H1 (cell line): Measurements from ENCODE around the gene SGMS1. TPM values are rescaled to one million over a fixed set of nuclear protein-coding genes. Genes with fewer than 3 reads are reported as not detected.

Experiments used
- FOSL1 ChIP-seq: IDR thresholded peaks from 2 replicates; pipeline ENCODE4 v1.6.1; 2011; ENCODE audit warnings: mild to moderate bottlenecking, low read depth, low read length, moderate library complexity; ENCODE audit not compliant: insufficient read depth
- GTF2F1 ChIP-seq: IDR thresholded peaks from 2 replicates; pipeline ENCODE4 v1.6.1; 2012; ENCODE audit warnings: low read depth, low read length, improper control_type of control experiment, borderline replicate concordance
- POLR2AphosphoS5 ChIP-seq: IDR thresholded peaks from 2 replicates; pipeline ENCODE4 v1.6.1; 2011; ENCODE audit warnings: low read depth, low read length
- RXRA ChIP-seq: IDR thresholded peaks from 2 replicates; pipeline ENCODE4 v1.6.1; 2011; ENCODE audit warnings: low read depth, mild to moderate bottlenecking, low read length, moderate library complexity; ENCODE audit not compliant: insufficient read depth
- SAP30 ChIP-seq: fragments of 300-600 bp; sonication (generic); IDR thresholded peaks from 2 replicates; pipeline ENCODE4 v1.7.1; 2012; ENCODE audit warnings: low read length, moderate library complexity, mild to moderate bottlenecking, inconsistent platforms; ENCODE audit not compliant: insufficient read depth, insufficient replicate concordance
- SP2 ChIP-seq: IDR thresholded peaks from 2 replicates; pipeline ENCODE4 v1.6.1; 2012; ENCODE audit warnings: mild to moderate bottlenecking, low read length, inconsistent platforms
- polyA plus RNA-seq, 7 experiments: library from polyadenylated mRNA; depleted of rRNA in 3 of 7; stranded (reverse) in 5 of 7; unstranded in 2 of 7; fragments of >200 nt in 5 of 7; fragments of 200-250 nt in 2 of 7; gene quantifications; 1 replicate in 5 of 7; 2 replicates in 1 of 7; 4 replicates in 1 of 7; pipeline versions ENCODE4 v1.2.1 to v1.2.3, GENCODE V29; 2011 to 2013; ENCODE audit warnings: missing spikeins in 2 of 7, mixed read lengths in 2 of 7
- total RNA-seq: library from RNA; stranded (reverse); fragmentation: NEBNext Ultra II Directional; extraction: Animal tissue kit (Norgen Biotek cat#: 25700); gene quantifications from 2 replicates; pipeline ENCODE4 v1.2.1, GENCODE V29; 2021

SGMS1 gene
- total and polyA plus RNA-seq, 2 of the 8 experiments (the other 6 are each of a cell fraction or from before 2014, with no cell fraction given), result 6.0 to 15.6 TPM

DNA sequence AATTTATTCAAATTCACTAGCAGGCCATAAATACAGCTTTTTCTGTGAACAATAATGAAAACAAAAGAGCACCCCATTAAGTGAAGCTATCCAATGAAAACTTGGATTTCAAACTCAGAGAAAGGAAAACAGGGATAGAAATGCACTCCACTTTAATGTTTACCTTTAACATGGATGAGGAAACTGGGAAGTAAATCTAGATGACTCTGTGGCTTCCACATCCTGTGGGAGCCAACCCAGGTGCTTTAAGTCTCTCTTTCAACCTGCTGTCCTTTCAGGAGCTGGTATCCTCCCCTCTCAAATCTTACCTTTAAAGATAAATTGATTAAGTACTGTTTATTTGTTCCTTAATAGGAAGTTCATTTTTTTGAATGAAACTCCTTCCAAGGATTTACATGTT is 21.5 kb upstream of the SGMS1 start (continued):
- TF ChIP-seq POLR2AphosphoS5 (no peak), GTF2F1 (no peak), FOSL1 (no peak), RXRA (no peak), SAP30 (no peak), SP2 (no peak)
